Measurements from ENCODE around the gene PRKCE. TPM values are rescaled to one million over a fixed set of nuclear protein-coding genes. Genes with fewer than 3 reads are reported as not detected.

Gene PRKCE
- total and polyA plus RNA-seq, 7 donors: 3.0 to 21.9 (median 15.8) TPM

- Histone ChIP-seq H3K4me1 (peaks cover 0 to 20% (median 12%) of the 10 kb centered on the region in 4 donors), H3K4me3 (no peak overlapping the region), H3K36me3 (peaks cover 0 to 8% (median 0%) of the 10 kb centered on the region in 4 donors), H3K27ac (no peak overlapping the region), H3K27me3 (no peaks in the 10 kb centered on the region), H3K9me3 (no peaks in the 10 kb centered on the region)
- DNase-seq: no peak
- TF ChIP-seq, protein P1, sequence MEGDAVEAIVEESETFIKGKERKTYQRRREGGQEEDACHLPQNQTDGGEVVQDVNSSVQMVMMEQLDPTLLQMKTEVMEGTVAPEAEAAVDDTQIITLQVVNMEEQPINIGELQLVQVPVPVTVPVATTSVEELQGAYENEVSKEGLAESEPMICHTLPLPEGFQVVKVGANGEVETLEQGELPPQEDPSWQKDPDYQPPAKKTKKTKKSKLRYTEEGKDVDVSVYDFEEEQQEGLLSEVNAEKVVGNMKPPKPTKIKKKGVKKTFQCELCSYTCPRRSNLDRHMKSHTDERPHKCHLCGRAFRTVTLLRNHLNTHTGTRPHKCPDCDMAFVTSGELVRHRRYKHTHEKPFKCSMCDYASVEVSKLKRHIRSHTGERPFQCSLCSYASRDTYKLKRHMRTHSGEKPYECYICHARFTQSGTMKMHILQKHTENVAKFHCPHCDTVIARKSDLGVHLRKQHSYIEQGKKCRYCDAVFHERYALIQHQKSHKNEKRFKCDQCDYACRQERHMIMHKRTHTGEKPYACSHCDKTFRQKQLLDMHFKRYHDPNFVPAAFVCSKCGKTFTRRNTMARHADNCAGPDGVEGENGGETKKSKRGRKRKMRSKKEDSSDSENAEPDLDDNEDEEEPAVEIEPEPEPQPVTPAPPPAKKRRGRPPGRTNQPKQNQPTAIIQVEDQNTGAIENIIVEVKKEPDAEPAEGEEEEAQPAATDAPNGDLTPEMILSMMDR (IDR thresholded peaks at IDR 0.05): no peak
- WGBS, 2 donors: 96 to 99% methylated on average over 2 of the region's 2 CpGs
- intact Hi-C loops (cut with DNase I): loop anchor here (10.0 kb wide), 1 partner anchor 185 kb away; no protein-coding TSS in a partner anchor
These were observed 528.7 kb downstream of the PRKCE start for GRCh38 chr2:46180189-46180588.

- Histone ChIP-seq H3K4me3 (no peak overlapping the region), H3K27ac (no peak overlapping the region), H3K27me3 (no peaks in the 10 kb centered on the region), H3K9me3 (no peaks in the 10 kb centered on the region), H3K4me1 (peaks cover 0 to 18% (median 16%) of the 10 kb centered on the region in 4 donors), H3K36me3 (peaks cover 0 to 15% (median 0%) of the 10 kb centered on the region in 4 donors)
- no peak for DNase-seq
- TF ChIP-seq POLR2AphosphoS5 (IDR thresholded peaks at IDR 0.05): no peak
- TF ChIP-seq, protein P1 (IDR thresholded peaks at IDR 0.05): no peak
- no peak for TF ChIP-seq EP300 (IDR thresholded peaks at IDR 0.05)
- no peak for TF ChIP-seq POLR2A (IDR thresholded peaks at IDR 0.05)
- intact Hi-C loops (cut with DNase I): loop anchor here (10.0 kb wide), 1 partner anchor 183 kb away; no protein-coding TSS in a partner anchor
- WGBS, 2 donors: 89 to 91% methylated on average over 2 of the region's 2 CpGs
These were observed 529.8 kb downstream of the PRKCE start for GRCh38 chr2:46181306-46181705.

- Histone ChIP-seq H3K36me3 (peaks cover 0 to 15% (median 0%) of the 10 kb centered on the region in 4 donors), H3K27ac (no peak overlapping the region), H3K27me3 (no peaks in the 10 kb centered on the region), H3K9me3 (no peaks in the 10 kb centered on the region), H3K4me1 (peaks cover 0 to 24% (median 22%) of the 10 kb centered on the region in 4 donors), H3K4me3 (no peak overlapping the region)
- 94 to 96% methylated on average over 18 of the region's 18 CpGs for WGBS, 2 donors
- no peak for TF ChIP-seq POLR2A (IDR thresholded peaks at IDR 0.05)
- TF ChIP-seq, protein P1 (IDR thresholded peaks at IDR 0.05): no peak
- DNase-seq: no peak
- intact Hi-C loops (cut with DNase I): loop anchor here (10.0 kb wide), 1 partner anchor 183 kb away; no protein-coding TSS in a partner anchor
These were observed 530.5 kb downstream of the PRKCE start for GRCh38 chr2:46181789-46182530.

DNA sequence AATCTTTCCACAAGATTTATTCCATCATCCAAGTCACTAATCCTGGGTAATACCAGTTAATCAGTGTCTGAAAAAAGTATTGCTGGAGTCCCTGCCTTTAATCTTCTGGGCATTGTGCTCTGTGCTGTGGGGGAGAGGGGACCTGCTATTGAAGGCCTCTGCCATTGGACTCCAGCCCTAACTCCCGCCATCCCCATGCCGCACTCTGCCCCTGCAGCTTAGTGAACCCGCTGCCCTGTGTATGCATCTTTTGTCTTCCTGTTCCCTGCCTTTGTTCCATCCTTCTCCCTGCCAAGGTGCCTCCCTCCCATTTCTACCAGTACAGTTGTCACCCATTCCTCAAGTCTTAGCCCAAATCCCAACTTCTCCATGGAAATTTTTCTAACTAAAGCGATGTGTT, 532.0 kb downstream of the PRKCE start:
- Histone ChIP-seq H3K27me3 (no peaks in the 10 kb centered on the region), H3K9me3 (no peaks in the 10 kb centered on the region), H3K4me1 (peaks cover 0 to 38% (median 35%) of the 10 kb centered on the region in 4 donors), H3K4me3 (no peak overlapping the region), H3K36me3 (peaks cover 0 to 15% (median 0%) of the 10 kb centered on the region in 4 donors), H3K27ac (no peak overlapping the region)
- WGBS, 2 donors: 92 to 95% methylated on average over 4 of the region's 4 CpGs
- intact Hi-C loops (cut with DNase I): loop anchor here (10.0 kb wide), 1 partner anchor 181 kb away; no protein-coding TSS in a partner anchor
- no peak for TF ChIP-seq EP300 (IDR thresholded peaks at IDR 0.05)
- TF ChIP-seq POLR2A (IDR thresholded peaks at IDR 0.05): no peak
- TF ChIP-seq, protein P1 (IDR thresholded peaks at IDR 0.05): no peak
- TF ChIP-seq POLR2AphosphoS5 (IDR thresholded peaks at IDR 0.05): no peak
- DNase-seq: no peak

All from sigmoid colon (tissue), 7 donors.